Measurements from ENCODE around the gene CCDC27.

The CCDC27 gene

GRCh38 chr1:3819771-3820200 is 67.5 kb downstream of the CCDC27 start:
- Histone ChIP-seq H3K9me3 (ENCODE audit: control insufficient read depth in 2 of 2, low read length in 2 of 2) (no peaks in the 10 kb centered on the region), H3K36me3 (ENCODE audit: control insufficient read depth in 2 of 2, insufficient read depth in 2 of 2, low read length in 2 of 2) (peaks cover 41 to 42% of the 10 kb centered on the region in 2 donors), H3K27ac (ENCODE audit: low read depth in 2 of 2, low read length in 2 of 2) (no peak overlapping the region), H3K4me3 (ENCODE audit: low read length in 2 of 2) (no peak overlapping the region), H3K27me3 (ENCODE audit: control insufficient read depth in 2 of 2, insufficient read depth in 2 of 2, low read length in 2 of 2) (no peaks in the 10 kb centered on the region), H3K9ac (ENCODE audit: low read depth in 1 of 2, low read length in 2 of 2) (no peak overlapping the region), H3K4me1 (ENCODE audit: control insufficient read depth in 2 of 2, insufficient read depth in 2 of 2, low read length in 2 of 2) (no peaks in the 10 kb centered on the region)

GRCh38 chr1:3820316-3820715 is 68.1 kb downstream of the CCDC27 start:
- H3K36me3 ChIP-seq (ENCODE audit: control insufficient read depth in 2 of 2, insufficient read depth in 2 of 2, low read length in 2 of 2) = peaks cover 39 to 40% of the 10 kb centered on the region in 2 donors
- no peak overlapping the region for H3K27ac ChIP-seq (ENCODE audit: low read depth in 2 of 2, low read length in 2 of 2)
- H3K9me3 ChIP-seq (ENCODE audit: control insufficient read depth in 2 of 2, low read length in 2 of 2) = no peaks in the 10 kb centered on the region
- H3K9ac ChIP-seq (ENCODE audit: low read depth in 1 of 2, low read length in 2 of 2) = no peak overlapping the region
- H3K4me1 ChIP-seq (ENCODE audit: control insufficient read depth in 2 of 2, insufficient read depth in 2 of 2, low read length in 2 of 2) = no peaks in the 10 kb centered on the region
- no peak overlapping the region for H3K4me3 ChIP-seq (ENCODE audit: low read length in 2 of 2)
- no peaks in the 10 kb centered on the region for H3K27me3 ChIP-seq (ENCODE audit: control insufficient read depth in 2 of 2, insufficient read depth in 2 of 2, low read length in 2 of 2)

GRCh38 chr1:3821004-3821403 is 68.8 kb downstream of the CCDC27 start:
- Histone ChIP-seq H3K4me1 (ENCODE audit: control insufficient read depth in 2 of 2, insufficient read depth in 2 of 2, low read length in 2 of 2) (no peaks in the 10 kb centered on the region), H3K27ac (ENCODE audit: low read depth in 2 of 2, low read length in 2 of 2) (no peak overlapping the region), H3K36me3 (ENCODE audit: control insufficient read depth in 2 of 2, insufficient read depth in 2 of 2, low read length in 2 of 2) (peaks cover 44% of the 10 kb centered on the region in 2 donors), H3K9ac (ENCODE audit: low read depth in 1 of 2, low read length in 2 of 2) (no peak overlapping the region), H3K4me3 (ENCODE audit: low read length in 2 of 2) (no peak overlapping the region), H3K27me3 (ENCODE audit: control insufficient read depth in 2 of 2, insufficient read depth in 2 of 2, low read length in 2 of 2) (no peaks in the 10 kb centered on the region), H3K9me3 (ENCODE audit: control insufficient read depth in 2 of 2, low read length in 2 of 2) (no peaks in the 10 kb centered on the region)
